Suppressor macrophage treated with lipopolysaccharide for 1 hour (primary cell): Measurements from ENCODE around the gene LPIN2.
A peak's percentile ranks its signal among the peaks of the same experiment; 100 is the strongest.
"Not testable (repeated sequence)": the region's sequence is repeated elsewhere in the genome, so short reads cannot be mapped to it uniquely, and the experiment has no call there.

Experiments used
- DNase-seq, 3 donors: peaks; one replicate each; pipeline ENCODE4 v3.0.0-alpha.2; 2020 to 2022

Gene LPIN2

DNA sequence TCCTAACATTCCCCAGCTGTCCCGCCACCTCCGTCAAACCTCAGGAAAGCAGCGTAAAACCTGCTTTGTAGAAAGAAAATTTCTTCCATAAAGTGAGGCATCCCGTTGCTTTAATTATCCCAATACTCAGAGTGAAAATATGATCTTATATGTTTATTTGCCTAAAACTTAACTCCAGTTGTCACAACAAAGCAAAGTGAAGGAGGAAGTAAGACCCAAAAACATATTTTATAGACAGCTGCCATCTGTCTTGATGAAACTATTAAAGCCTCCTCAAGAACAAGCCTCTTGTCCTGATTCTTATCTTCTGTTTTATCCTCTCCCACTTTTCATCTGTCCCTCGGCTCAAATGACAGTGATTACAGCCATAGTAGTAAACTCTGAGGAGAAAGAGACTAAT is 28.9 kb upstream of the LPIN2 start:
- DNase-seq: no peak

DNA sequence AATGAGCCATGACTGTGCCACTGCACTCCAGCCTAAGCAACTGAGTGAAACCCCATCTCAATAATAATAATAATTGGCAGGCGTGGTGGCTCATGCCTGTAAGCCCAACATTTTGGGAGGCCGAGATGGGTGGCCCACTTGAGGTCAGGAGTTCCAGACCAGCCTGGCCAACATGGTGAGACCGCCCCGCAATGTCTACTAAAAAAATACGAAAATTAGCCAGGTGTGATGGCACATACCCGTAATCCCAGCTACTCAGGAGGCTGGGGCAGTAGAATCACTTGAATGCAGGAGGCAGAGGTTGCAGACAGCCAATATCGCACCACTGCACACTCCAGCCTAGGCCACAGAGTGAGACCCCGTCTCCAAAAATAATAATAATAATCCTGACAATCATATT is 27.9 kb upstream of the LPIN2 start:
- DNase-seq: no peak

DNA sequence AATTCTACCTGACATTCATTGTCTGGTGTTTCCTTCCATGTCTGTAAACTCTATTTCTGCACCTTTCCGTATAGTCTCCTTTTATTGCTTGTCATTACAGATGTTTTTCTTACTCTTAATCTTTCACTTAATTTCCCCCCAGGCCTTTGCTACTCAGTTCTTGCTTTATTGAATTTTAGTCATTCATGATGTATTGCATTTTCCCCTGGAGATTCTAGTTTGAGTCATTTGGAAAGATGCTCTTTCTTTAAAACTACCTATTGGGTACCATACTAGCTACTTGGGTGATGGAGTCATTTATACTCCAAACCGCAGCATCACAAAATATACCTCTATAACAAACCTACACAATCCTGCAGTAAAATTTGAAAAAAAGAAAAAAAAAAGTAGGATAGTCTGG is 27.2 kb upstream of the LPIN2 start:
- DNase-seq: no peak

DNA sequence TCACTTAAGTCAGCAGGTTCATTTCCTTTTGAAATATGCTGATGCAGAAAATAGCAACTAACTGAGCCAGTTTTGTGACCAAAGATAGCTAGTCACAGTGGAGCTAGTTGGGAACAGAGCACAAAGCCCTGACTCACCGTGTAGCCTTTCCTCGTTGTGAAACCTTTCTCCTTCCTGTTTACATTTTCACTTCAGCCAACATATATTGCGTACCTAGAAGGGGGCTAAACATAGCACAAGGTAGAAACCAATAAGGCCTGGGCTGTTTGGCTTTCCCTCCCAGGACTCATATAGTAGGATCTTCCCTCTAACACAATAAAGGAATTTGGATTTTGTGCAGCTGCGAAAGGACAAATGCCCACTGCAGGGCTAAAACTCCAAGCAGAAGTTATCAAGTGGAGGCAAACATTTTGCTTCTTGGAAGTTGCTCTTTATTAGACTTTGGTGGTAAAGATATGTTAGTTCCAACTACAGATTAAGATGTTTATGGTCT is 24.5 kb upstream of the LPIN2 start:
- DNase-seq: peak; percentile 78 to 85 (median 85)

DNA sequence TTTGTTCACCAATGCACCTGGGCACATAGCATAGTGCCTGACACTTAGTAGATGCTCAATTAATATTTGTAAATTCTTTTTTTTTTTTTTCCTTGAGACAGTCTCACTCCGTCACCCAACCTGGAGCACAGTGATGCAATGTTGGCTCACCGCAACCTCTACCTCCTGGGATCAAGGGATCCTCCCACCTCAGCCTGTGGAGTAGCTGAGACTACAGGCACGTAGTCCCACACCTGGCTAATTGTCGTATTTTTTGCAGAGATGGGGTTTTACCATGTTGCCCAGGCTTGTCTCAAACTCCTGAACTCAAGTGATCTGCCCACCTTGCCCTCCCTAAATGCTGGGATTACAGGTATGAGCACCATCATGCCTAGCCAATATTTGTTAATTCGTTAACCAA is 23.2 kb upstream of the LPIN2 start:
- DNase-seq: no peak

DNA sequence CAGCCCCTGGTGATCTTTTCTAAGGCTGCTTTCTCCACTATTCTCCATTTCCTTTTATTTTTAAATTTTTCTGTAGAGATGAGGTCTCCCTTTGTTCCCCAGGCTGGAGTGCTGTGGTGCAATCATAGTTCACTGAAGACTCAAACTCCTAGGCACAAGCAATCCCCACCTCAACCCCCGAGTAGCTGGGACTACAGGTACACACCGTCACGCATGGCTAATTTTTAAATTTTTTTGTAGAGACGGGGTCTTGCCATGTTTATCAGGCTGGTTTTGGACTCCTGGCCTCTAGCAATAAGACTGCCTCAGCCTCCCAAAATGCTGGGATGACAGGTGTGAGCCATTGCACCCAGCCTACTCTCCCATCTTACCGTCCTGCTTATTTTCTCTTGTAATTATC is 22.7 kb upstream of the LPIN2 start:
- no peak for DNase-seq

DNA sequence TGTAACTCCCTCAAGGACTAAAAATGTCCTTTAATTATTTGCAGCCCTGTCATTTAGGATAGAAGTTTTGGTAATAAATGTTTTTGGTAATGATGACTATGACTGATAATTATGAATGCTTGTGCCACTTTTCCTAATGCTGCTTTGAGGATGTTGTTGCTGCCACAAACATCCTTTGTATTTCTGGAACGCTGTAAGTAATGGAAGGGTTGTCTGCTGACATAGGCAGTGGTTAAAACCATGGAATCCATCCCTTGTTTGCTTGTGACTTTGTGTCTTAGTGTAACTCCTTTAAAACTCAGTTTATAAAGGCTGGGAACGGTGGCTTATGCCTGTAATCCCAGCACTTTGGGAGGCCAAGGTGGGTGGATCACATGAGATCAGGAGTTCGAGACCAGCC is 19.8 kb upstream of the LPIN2 start:
- DNase-seq: no peak

DNA sequence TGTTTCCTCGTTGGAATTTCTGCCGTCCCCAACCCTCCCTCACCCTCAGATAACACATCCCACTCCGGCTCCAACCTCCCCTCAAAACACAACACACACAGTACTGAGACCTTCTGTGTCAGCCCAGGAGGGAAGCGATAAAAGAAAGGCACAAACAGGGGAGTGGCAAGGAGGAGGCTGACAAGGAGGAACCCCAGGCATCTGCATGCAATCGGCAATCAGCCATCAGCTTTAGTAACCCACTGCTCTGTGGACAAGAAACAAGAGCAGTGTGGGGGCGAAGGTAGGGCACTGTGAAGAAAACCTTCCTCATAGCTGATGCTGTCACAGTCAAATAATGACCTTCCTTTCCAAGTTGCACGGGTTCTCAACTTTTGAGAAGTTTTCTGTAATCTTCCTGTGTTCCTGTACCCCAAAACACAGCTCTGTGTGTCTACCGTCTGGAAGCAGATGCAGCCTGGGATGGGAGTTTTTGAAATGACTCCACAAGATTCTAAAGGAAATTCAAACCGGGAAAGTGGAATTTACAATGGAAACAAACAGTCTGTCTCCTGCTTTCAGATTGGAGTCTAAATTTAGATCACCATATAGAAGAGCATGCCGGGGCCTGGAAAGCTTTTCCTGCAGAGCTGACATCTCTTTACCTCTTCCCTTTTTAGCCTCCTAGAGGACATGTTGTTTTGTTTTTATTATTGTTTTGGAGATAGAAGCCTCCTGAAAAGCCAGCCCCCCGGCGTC is 16.4 kb upstream of the LPIN2 start:
- DNase-seq: peak; percentile 47 to 60 (median 52)

DNA sequence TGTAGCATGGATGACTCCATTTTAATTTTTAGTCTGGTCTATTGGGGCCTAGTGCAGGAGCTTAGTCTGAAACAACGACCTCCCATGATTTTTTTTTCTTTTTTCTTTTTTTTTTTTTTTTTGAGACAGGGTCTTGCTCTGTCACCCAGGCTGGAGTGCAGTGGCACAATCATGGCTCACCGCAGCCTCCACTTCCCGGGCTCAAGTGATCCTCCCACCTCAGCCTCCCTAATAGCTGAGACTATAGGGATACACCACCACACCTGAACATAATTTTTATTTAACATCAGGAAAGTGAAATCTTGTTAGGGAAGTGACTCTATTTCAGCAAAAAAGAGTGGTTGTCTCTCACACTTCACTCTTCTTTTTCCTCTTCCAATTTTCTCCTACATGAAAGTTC is 15.2 kb upstream of the LPIN2 start:
- not testable (repeated sequence) for DNase-seq

DNA sequence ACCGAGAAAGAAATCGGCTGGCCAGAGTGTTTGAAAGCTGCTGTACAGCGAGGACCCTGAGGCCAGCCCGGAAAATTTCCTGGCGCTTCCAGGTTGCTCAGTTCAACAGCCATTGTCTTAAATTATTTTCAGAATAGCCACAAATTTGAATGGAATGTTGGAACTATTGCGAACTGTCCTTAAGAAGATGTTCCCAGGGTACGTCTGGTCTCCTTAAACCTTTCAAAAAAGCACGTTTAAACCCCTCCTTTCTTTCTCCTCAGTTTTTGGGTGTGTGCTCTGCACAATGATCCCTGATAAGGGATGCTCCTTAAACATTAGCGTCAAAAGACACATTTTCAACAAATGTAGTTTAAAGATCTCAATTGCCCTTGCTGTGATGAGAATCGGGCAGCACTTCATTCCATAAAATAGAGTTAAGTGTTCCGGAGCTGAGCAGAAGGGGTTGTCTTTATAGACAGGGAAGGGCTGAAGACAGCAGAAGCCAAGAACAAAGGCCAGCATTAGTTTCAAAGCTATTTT is 14.5 kb upstream of the LPIN2 start:
- no peak for DNase-seq

DNA sequence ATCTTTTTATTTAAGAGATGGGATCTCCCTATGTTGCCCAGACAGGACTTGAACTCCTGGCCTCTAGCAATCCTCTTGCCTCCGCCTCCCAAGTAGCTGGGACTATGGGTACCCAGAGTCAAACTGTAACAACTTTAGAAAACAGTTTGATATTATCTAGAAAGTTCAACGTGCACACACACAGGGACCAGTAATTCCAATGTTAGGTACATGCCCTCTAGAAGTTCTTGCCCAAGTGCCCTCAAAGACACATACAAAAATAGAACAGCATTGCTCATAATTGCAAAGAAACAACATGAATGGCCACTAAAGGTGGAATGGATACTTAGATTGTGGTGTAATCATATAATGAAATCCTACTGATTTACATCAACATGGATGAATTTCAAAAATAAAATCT is 12.6 kb upstream of the LPIN2 start:
- no peak for DNase-seq

DNA sequence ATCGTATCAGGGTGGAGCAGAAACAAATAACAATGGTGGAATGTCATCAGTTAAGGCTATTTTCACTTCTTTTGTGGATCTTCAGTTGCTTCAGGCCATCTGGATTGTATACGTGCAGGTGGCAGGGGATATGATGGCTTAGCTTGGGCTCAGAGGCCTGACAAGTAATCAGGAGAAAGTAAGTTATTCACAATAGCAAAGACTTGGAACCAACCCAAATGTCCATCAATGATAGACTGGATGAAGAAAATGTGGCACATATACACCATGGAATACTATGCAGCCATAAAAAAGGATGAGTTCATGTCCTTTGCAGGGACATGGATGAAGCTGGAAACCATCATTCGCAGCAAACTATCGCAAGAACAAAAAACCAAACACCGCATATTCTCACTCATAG is 10.7 kb upstream of the LPIN2 start:
- DNase-seq: not testable (repeated sequence)

DNA sequence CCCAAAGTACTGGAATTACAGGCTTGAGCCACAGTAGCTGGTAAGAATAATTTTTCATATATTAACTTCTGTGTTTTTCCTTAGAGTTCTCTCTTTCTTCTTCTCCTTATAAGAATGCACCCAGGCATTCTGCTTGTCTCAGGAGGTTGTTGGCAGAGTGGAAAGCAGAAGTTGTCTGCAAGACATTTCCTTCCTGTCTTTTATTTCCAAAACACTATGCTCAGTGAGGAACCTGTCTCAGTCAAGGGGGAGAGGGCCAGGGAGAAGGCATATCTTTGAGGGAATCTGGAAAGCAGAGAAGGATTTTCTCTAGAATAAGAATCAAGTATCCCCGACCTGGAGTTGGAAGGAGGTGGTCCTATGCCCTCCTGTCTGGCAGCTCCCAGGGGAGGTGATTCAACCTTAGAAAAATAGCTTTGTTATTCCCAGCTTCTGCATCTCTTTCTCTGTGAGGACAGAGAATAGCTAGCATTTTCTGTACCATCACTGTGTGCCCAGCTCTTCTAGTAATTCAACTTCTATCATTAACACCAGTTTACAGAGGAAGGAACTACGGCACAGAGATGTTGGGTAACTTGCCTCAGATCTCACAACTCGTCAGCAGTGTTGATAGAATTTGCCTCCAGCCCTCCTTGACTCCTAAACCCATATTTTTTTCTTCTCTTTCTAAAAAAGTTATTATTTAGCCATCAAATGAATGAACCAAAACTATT is 3.8 kb upstream of the LPIN2 start:
- peak; percentile 59 to 72 (median 71) for DNase-seq

DNA sequence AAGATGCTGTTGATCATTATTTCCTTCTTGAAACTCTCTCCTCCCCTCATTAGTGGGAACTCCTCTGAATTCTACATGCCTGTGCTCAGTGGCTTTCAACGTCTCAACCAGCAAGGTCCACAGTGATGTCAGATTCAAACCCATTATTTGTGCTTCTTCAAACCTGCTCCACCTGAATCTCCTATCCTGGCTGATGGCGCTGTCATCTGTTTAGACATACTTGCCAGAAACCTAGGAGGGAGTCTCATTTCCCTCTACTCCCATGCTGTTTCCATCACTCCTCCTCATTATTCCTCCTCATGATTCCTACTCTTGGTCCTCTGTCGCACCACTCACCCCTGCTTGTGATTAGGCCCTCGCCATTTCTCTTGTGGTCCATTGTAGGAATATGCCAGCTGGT is 2.9 kb upstream of the LPIN2 start:
- no peak for DNase-seq

DNA sequence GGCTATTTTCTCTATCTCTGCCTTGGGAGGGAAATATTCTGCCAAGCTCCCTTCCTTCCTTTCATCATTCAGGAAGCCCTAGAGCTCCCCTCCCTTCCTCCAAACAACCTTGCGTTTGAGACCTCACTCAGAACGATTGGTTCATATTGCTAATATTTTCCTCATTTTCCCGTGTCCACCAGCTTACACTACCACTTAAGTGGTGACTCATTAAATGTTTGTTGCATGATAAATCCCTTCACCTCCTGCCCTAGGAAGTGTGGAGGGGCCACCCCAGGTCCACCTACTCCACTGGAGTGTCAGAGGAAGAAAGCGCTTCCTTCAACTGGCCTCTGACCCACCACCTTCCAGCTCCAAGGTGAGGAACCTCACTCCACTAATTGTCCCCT is 2.3 kb upstream of the LPIN2 start:
- DNase-seq: peak; percentile 57 to 78 (median 68)

DNA sequence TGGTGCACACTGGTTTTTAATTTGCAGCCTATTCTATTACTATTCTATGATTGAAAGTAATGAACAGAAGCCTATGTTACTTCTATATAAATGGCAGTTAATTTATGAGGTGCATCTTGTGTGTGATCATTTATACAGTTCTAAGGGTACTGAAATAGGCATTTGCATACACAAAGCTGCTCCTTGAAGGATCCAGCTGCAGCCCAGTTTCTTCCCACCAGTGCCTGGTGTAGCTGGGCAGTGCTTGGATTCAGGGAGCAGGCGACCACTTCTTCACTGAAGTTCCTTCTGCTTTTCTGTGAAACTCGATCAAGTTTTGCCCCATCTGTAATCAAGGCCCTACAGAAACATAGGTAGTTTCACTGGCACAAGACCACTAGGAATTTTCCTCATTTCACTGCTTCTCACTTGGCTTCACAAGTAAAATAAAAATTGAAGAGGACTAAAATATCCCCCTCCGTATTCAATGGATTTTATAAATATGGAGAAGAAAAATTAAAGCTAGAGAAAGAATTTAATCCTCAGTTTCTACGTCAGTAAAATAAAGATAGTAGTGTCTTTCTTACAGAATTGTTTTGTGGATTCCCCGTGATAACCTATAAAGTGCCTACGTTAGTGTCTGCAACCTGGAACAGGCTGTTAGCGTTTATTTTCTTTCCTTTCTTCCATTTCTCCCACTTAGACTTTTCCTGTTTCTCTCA is 1.7 kb upstream of the LPIN2 start:
- peak in 1 of 3 donors; percentile 17 for DNase-seq

DNA sequence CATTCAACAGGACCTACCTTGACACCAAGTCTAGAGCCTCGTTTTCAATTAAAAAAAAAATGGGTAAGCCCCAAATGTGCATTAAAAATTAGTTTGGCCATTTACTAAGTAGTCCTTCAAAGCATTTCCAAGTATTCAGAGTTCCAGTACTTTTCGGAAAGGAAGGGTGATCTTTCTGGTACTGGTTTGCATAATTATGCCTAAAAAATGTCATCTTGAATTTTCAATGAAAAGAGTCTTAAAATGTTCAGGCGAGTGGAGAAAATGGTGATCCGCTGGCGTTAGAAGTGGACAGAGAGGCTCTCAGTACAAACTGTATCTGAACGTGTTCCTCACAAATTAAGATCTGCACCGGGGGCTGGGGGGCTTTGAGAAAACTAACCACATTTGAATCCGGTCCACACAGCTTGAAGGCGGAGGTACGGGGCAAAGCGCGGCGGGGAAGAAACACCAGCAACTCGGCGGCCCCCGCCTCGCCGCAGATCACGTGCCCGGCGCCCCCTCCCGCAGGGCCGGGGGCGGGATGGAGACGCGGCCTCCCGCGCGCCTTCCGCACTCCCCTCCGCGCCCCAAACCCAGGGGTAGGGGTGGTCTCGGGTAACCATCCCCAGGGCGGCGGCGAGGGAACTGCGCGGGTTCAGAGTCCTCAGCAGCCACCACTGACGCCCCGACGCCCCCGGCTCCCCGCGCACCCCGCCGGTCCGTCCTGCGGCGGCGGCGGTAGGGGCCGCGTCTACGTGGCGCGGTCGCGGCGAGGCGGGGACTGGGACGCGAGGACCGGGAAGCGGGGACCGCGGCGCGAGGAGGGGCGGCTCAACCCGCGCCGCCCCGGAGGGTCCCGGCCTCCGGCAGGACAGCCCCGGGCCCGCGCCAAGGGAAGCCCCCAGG is 564 bp downstream of the LPIN2 start:
- peak in 2 of 3 donors; percentile 48 to 70 for DNase-seq

DNA sequence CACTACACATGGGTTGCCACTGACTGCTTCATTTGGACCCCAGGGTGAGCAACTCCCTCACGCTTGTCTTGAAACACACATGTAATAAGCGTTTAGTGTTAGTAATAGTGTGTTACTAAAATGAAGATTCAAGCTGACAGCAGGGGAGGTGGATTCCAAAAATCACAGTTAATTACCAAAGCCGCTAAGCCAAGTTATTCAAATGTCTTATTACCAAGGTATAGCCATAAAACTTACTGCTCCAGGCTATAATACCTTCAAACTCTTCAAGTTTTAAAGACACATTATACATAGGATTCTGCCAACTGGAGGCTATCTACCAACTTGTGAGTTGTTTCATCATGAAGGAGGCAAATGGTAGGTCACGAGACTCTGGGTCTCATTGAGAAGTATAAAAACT is 2.9 kb downstream of the LPIN2 start:
- DNase-seq: no peak

DNA sequence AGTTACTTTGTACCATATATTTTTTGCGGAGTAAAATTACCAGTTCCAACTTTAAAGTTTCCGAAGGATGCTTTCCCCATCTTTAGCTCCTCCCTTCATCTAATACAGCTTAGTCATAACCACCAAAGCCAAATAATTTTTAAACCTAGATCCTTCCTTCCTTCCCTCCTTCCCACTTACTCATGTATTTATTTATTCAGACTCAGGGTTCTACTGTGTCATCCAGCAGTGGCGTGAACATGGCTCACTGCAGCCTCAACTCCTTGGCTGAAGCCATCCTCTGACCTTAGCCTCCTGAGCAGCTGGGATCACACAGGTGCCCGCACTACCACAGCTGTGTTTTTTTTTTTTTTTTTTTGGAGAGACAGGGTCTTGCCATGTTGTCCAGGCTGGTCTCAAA is 4.4 kb downstream of the LPIN2 start:
- DNase-seq: peak; percentile 28 to 62 (median 61)

DNA sequence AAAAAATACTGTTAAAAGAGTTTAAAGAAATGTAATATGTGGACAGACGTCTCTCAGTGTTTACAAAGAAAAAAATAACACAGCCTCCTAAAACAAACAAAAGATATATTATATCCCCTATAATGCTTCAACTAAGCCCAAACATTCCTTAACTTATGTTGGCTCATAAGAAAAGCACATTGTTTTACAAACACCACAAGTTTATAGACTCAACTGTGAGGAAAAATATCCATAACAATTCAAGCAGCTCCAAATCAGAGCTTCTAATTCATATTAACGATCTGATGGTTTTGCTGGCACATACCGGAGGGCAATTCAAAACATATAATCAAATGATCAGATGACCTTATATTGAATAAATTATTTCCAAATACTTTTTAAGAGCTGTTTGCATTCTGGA is 5.5 kb downstream of the LPIN2 start:
- DNase-seq: no peak

DNA sequence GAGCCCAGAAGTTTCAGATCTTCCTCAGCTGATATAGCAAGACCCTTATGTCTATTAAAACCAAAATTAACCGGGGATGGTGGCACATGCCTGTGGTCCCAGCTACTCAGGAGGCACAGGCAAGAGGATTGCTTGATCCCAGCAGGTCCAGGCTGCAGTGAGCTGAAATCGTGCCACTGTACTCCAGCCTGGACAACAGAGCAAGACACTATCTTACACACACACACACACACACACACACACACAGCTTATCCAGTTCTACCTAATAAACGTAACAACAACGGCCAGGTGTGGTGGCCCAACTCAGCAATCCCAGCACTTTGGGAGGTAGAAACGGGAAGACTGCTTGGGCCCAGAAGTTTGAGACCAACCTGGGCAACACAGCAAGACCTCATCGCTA is 7.5 kb downstream of the LPIN2 start:
- DNase-seq: no peak

DNA sequence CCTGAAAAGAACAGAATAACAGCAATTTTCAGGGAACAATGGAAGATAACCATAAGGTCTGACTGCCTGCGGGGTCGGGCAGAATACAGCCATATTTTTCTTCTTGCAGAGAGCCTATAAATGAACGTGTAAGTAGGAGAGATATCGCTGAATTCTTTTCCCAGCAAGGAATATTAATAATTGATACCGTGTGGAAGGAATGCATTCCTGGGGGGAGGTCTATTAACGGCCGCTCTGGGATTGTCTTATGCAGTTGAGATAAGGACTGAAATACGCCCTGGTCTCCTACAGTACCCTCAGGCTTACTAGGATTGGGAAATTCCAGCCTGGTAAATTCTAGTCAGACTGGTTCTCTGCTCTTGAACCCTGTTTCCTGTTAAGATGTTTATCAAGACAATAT is 9.2 kb downstream of the LPIN2 start:
- DNase-seq: not testable (repeated sequence)

DNA sequence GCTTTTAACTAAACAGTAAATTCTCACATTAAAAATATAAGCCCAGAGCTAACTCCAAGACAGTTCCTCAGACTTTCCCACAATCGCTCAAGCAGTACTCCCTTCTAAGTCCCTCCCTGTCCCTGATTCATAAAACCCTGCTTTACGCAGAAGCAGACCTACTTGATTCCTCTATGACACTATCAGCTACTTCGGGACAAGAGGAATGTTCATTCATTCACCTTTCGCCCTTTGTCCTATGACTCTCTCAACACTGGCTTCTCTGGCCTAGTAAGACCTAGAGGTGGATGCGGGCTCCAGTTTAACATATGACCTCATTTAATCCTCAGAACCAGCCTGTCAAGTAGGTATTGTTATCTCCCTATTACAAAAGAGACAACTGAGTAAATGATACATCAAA is 10.2 kb downstream of the LPIN2 start:
- DNase-seq: no peak
